K562 (cell line): ENCODE results near the gene MOB1A. TPM values are rescaled to one million over a fixed set of nuclear protein-coding genes. Genes with fewer than 3 reads are reported as not detected.
A peak's percentile ranks its signal among the peaks of the same experiment; 100 is the strongest.

Experiments
- CLOCK ChIP-seq: fragments of 250-450 bp; sonication (Bioruptor Pico); IDR thresholded peaks from 2 replicates; pipeline ENCODE4 v1.4.0; 2020; ENCODE audit warnings: mild to moderate bottlenecking, moderate library complexity, borderline replicate concordance
- CTBP1 ChIP-seq: fragments of 450-650 bp; IDR thresholded peaks from 2 replicates; pipeline ENCODE4 v1.6.1; 2016; ENCODE audit warnings: borderline replicate concordance
- E2F5 ChIP-seq: sonication (generic); formaldehyde crosslinking; IDR thresholded peaks from 2 replicates; pipeline ENCODE4 v1.8.0; 2022; ENCODE audit warnings: mild to moderate bottlenecking, missing genetic modification reagents
- ESRRA ChIP-seq: fragments of 450-650 bp; IDR thresholded peaks from 2 replicates; pipeline ENCODE4 v1.6.1; 2014; ENCODE audit warnings: low read depth, mild to moderate bottlenecking, moderate library complexity, borderline replicate concordance
- FIP1L1 ChIP-seq: fragments of 200-400 bp; formaldehyde crosslinking; IDR thresholded peaks from 2 replicates; pipeline ENCODE4 v1.6.1; 2018; ENCODE audit warnings: mild to moderate bottlenecking, low read depth, low read length; ENCODE audit not compliant: poor library complexity, severe bottlenecking
- GMEB1 ChIP-seq: fragments of 250-450 bp; sonication (Bioruptor Pico); IDR thresholded peaks from 2 replicates; pipeline ENCODE4 v1.4.0; 2020; ENCODE audit warnings: mild to moderate bottlenecking
- HDAC2 ChIP-seq: fragments of 450-650 bp; IDR thresholded peaks from 2 replicates; pipeline ENCODE4 v1.6.1; 2016; ENCODE audit warnings: mild to moderate bottlenecking
- HMGN3 ChIP-seq: IDR thresholded peaks from 2 replicates; pipeline ENCODE4 v1.6.1; 2011; ENCODE audit warnings: borderline replicate concordance, low read depth, mild to moderate bottlenecking, mixed read lengths, low read length; ENCODE audit not compliant: insufficient read length; ENCODE audit errors: extremely low read depth
- HNRNPH1 ChIP-seq: fragments of 200-400 bp; formaldehyde crosslinking; optimal IDR thresholded peaks from 2 replicates; pipeline ENCODE3; 2017; ENCODE audit warnings: low read depth, mild to moderate bottlenecking, low read length, moderate library complexity
- KDM4B ChIP-seq, 2 experiments: fragments of 450-650 bp in 1 of 2; sonication (generic) in 1 of 2; IDR thresholded peaks; 2 replicates each; pipeline ENCODE4 v1.6.1; 2016 to 2017; ENCODE audit warnings: borderline replicate concordance in 2 of 2, antibody characterized with exemption in 1 of 2, low read depth in 1 of 2, mild to moderate bottlenecking in 1 of 2
- PHF20 ChIP-seq: fragments of 450-650 bp; IDR thresholded peaks from 2 replicates; pipeline ENCODE4 v1.6.1; 2018; ENCODE audit not compliant: partially characterized antibody
- PREB ChIP-seq: sonication (generic); formaldehyde crosslinking; IDR thresholded peaks from 2 replicates; pipeline ENCODE4 v1.8.1; 2023; ENCODE audit warnings: mild to moderate bottlenecking, missing genetic modification reagents
- PTRF ChIP-seq: fragments of 450-650 bp; IDR thresholded peaks from 2 replicates; pipeline ENCODE4 v1.6.1; 2016; ENCODE audit warnings: mild to moderate bottlenecking, missing genetic modification characterization, missing compliant biosample characterization
- U2AF1 ChIP-seq: fragments of 200-400 bp; formaldehyde crosslinking; optimal IDR thresholded peaks from 2 replicates; pipeline ENCODE3; 2017; ENCODE audit warnings: mild to moderate bottlenecking, low read depth, low read length, moderate library complexity
- XRCC5 ChIP-seq: fragments of 200-400 bp; formaldehyde crosslinking; IDR thresholded peaks from 2 replicates; pipeline ENCODE4 v1.6.1; 2017; ENCODE audit warnings: low read depth, mild to moderate bottlenecking, low read length
- ZBTB5 ChIP-seq: fragments of 450-650 bp; IDR thresholded peaks from 2 replicates; pipeline ENCODE4 v1.6.1; 2017; ENCODE audit warnings: antibody characterized with exemption
- ZFP30 ChIP-seq: fragments of 250-450 bp; sonication (Bioruptor Pico); IDR thresholded peaks from 2 replicates; pipeline ENCODE4 v1.8.0; 2022; ENCODE audit warnings: moderate library complexity, mild to moderate bottlenecking, inconsistent platforms, borderline replicate concordance
- ZNF282 ChIP-seq: sonication (generic); formaldehyde crosslinking; IDR thresholded peaks from 2 replicates; pipeline ENCODE4 v1.8.1; 2023; ENCODE audit warnings: missing genetic modification reagents
- polyA plus RNA-seq, 8 experiments: library from polyadenylated mRNA; depleted of rRNA in 4 of 8; stranded (reverse) in 5 of 8; unstranded in 3 of 8; fragments of >200 nt; fragmentation: Nextera tagmentation in 2 of 8; fragmentation: Illumina TruSeq in 1 of 8; extraction: Ambion mirVana in 2 of 8; extraction: Trizol in 1 of 8; gene quantifications; 2 replicates each; pipeline versions ENCODE4 v1.2.1 to v1.2.3, GENCODE V29; 2011 to 2014; ENCODE audit warnings: inconsistent platforms in 1 of 8, missing spikeins in 1 of 8
- total RNA-seq, 7 experiments: library from RNA; depleted of rRNA in 6 of 7; stranded (reverse); fragments of >200 nt in 6 of 7; fragmentation: Illumina TruSeq in 2 of 7; extraction: Trizol in 2 of 7; gene quantifications; 2 replicates each; pipeline versions ENCODE4 v1.2.1 to v1.2.3, GENCODE V29; 2011 to 2021; ENCODE audit warnings: low replicate concordance in 1 of 7

The MOB1A gene
- total and polyA plus RNA-seq, 9 of the 15 experiments (the other 6 are each of a cell fraction or from before 2014, with no cell fraction given) = 24.8 to 100 (median 60.2) TPM

GRCh38 chr2:74147727-74148456 is 30.8 kb downstream of the MOB1A start, which contains the start of gene BOLA3 (continued):
- TF ChIP-seq CLOCK (CRISPR knock-in tag) (no peak), ESRRA (peak; percentile 93), ZBTB5 (no peak), CTBP1 (peak; percentile 78), FIP1L1 (peak; percentile 95), GMEB1 (CRISPR knock-in tag) (peak; percentile 92), PHF20 (peak; percentile 54), XRCC5 (0 out of 2 replicates have a peak, but pooled peaks have one; percentile 15), KDM4B (IDR thresholded peaks at IDR 0.05; ENCODE audit: borderline replicate concordance in 2 of 2, low read depth in 1 of 2) (peak in 1 of 2 experiments; percentile 42; a peak in 1 of 4 replicates), U2AF1 (peak; percentile 67), ZFP30 (no peak), PREB (CRISPR knock-in tag) (0 out of 2 replicates have a peak, but pooled peaks have one; percentile 71), ZNF282 (CRISPR knock-in tag) (no peak), HMGN3 (peak; percentile 90), HNRNPH1 (no peak), E2F5 (CRISPR knock-in tag) (no peak), PTRF (no peak), HDAC2 (peak; percentile 33; the same call in 1 of the 2 replicates)
